ENCODE data around the gene RBBP8NL. TPM values are rescaled to one million over a fixed set of nuclear protein-coding genes. Genes with fewer than 3 reads are reported as not detected.

Gene RBBP8NL
- total and polyA plus RNA-seq, 9 of the 15 experiments (the other 6 are each of a cell fraction or from before 2014, with no cell fraction given), result not detected

GRCh38 chr20:62360854-62361798, 66.2 kb downstream of the RBBP8NL start (continued):
- TF ChIP-seq PCBP1 (IDR thresholded peaks at IDR 0.05; ENCODE audit: low read depth, low read length, poor library complexity, severe bottlenecking) (peak; percentile 11), RBFOX2 (IDR thresholded peaks at IDR 0.05; ENCODE audit: low read depth, low read length) (peak; percentile 29; the same call in 1 of the 2 replicates)

Other genes starting within 250 kb of the RBBP8NL start
Only the 7 nearest of the 9 such genes appear.
- not detected in 2 replicates for gene HRH3, start 207.3 kb downstream of the RBBP8NL start, total RNA-seq (2014; rRNA removed)
- not detected in 2 replicates for gene HRH3, start 207.3 kb downstream of the RBBP8NL start, total RNA-seq (2014; rRNA removed; fragmentation: Illumina TruSeq; extraction: Trizol)
- not detected in 2 replicates for gene HRH3, start 207.3 kb downstream of the RBBP8NL start, total RNA-seq (2015; rRNA removed; fragmentation: Illumina TruSeq; extraction: Trizol)
- not detected in 2 replicates for gene HRH3, start 207.3 kb downstream of the RBBP8NL start, total RNA-seq (2021)
- gene HRH3, start 207.3 kb downstream of the RBBP8NL start, polyA plus RNA-seq (2011; rRNA removed), result not detected in 2 replicates
- gene HRH3, start 207.3 kb downstream of the RBBP8NL start, polyA plus RNA-seq (2014; fragmentation: Illumina TruSeq; extraction: Trizol), result not detected in 2 replicates
- gene HRH3, start 207.3 kb downstream of the RBBP8NL start, polyA plus RNA-seq (2014; fragmentation: Nextera tagmentation; extraction: Ambion mirVana), result not detected
- not detected in 2 replicates for gene HRH3, start 207.3 kb downstream of the RBBP8NL start, polyA plus RNA-seq (2014; rRNA removed)
- 14.4 and 18.2 TPM in 2 replicates for gene OSBPL2, start 189.0 kb downstream of the RBBP8NL start, total RNA-seq (2014; rRNA removed)
- 14.0 and 16.1 TPM in 2 replicates for gene OSBPL2, start 189.0 kb downstream of the RBBP8NL start, total RNA-seq (2014; rRNA removed; fragmentation: Illumina TruSeq; extraction: Trizol)
- gene OSBPL2, start 189.0 kb downstream of the RBBP8NL start, total RNA-seq (2015; rRNA removed; fragmentation: Illumina TruSeq; extraction: Trizol), result 13.0 and 14.1 TPM in 2 replicates
- gene OSBPL2, start 189.0 kb downstream of the RBBP8NL start, total RNA-seq (2021), result 23.0 and 25.6 TPM in 2 replicates
- gene OSBPL2, start 189.0 kb downstream of the RBBP8NL start, polyA plus RNA-seq (2011; rRNA removed), result 11.2 and 18.0 TPM in 2 replicates
- gene OSBPL2, start 189.0 kb downstream of the RBBP8NL start, polyA plus RNA-seq (2014; fragmentation: Illumina TruSeq; extraction: Trizol), result 19.9 and 21.1 TPM in 2 replicates
- gene OSBPL2, start 189.0 kb downstream of the RBBP8NL start, polyA plus RNA-seq (2014; fragmentation: Nextera tagmentation; extraction: Ambion mirVana), result 1 to 10 TPM; 2.5 to 3.5 TPM
- 15.2 and 16.9 TPM in 2 replicates for gene OSBPL2, start 189.0 kb downstream of the RBBP8NL start, polyA plus RNA-seq (2014; rRNA removed)
- 223 and 261 TPM in 2 replicates for gene ADRM1, start 124.5 kb downstream of the RBBP8NL start, total RNA-seq (2014; rRNA removed)
- 22.5 and 32.1 TPM in 2 replicates for gene ADRM1, start 124.5 kb downstream of the RBBP8NL start, total RNA-seq (2014; rRNA removed; fragmentation: Illumina TruSeq; extraction: Trizol)
- gene ADRM1, start 124.5 kb downstream of the RBBP8NL start, total RNA-seq (2015; rRNA removed; fragmentation: Illumina TruSeq; extraction: Trizol), result 125 and 136 TPM in 2 replicates
- 159 and 160 TPM in 2 replicates for gene ADRM1, start 124.5 kb downstream of the RBBP8NL start, total RNA-seq (2021)
- 57.6 and 67.4 TPM in 2 replicates for gene ADRM1, start 124.5 kb downstream of the RBBP8NL start, polyA plus RNA-seq (2011; rRNA removed)
- gene ADRM1, start 124.5 kb downstream of the RBBP8NL start, polyA plus RNA-seq (2014; fragmentation: Illumina TruSeq; extraction: Trizol), result 49.3 and 107 TPM in 2 replicates
- gene ADRM1, start 124.5 kb downstream of the RBBP8NL start, polyA plus RNA-seq (2014; fragmentation: Nextera tagmentation; extraction: Ambion mirVana), result 10 to 100 TPM in 1 of 2 experiments, 1 to 10 TPM in 1; 5.0 to 21.6 TPM
- gene ADRM1, start 124.5 kb downstream of the RBBP8NL start, polyA plus RNA-seq (2014; rRNA removed), result 192 and 201 TPM in 2 replicates
- 26.4 and 38.3 TPM in 2 replicates for gene LAMA5, start 60.2 kb downstream of the RBBP8NL start, total RNA-seq (2014; rRNA removed)
- gene LAMA5, start 60.2 kb downstream of the RBBP8NL start, total RNA-seq (2014; rRNA removed; fragmentation: Illumina TruSeq; extraction: Trizol), result 2.2 and 3.2 TPM in 2 replicates
- gene LAMA5, start 60.2 kb downstream of the RBBP8NL start, total RNA-seq (2015; rRNA removed; fragmentation: Illumina TruSeq; extraction: Trizol), result 11.3 and 11.7 TPM in 2 replicates
- gene LAMA5, start 60.2 kb downstream of the RBBP8NL start, total RNA-seq (2021), result 86.4 and 101 TPM in 2 replicates
- 4.4 and 10.0 TPM in 2 replicates for gene LAMA5, start 60.2 kb downstream of the RBBP8NL start, polyA plus RNA-seq (2011; rRNA removed)
- 7.8 and 20.0 TPM in 2 replicates for gene LAMA5, start 60.2 kb downstream of the RBBP8NL start, polyA plus RNA-seq (2014; fragmentation: Illumina TruSeq; extraction: Trizol)
- under 1 TPM; 0.31 to 0.48 TPM for gene LAMA5, start 60.2 kb downstream of the RBBP8NL start, polyA plus RNA-seq (2014; fragmentation: Nextera tagmentation; extraction: Ambion mirVana)
- gene LAMA5, start 60.2 kb downstream of the RBBP8NL start, polyA plus RNA-seq (2014; rRNA removed), result 60.2 and 67.3 TPM in 2 replicates
- gene RPS21, start 40.4 kb downstream of the RBBP8NL start, total RNA-seq (2014; rRNA removed), result 1,801 and 2,504 TPM in 2 replicates
- gene RPS21, start 40.4 kb downstream of the RBBP8NL start, total RNA-seq (2014; rRNA removed; fragmentation: Illumina TruSeq; extraction: Trizol), result 1,196 and 1,380 TPM in 2 replicates
- 1,567 and 1,716 TPM in 2 replicates for gene RPS21, start 40.4 kb downstream of the RBBP8NL start, total RNA-seq (2015; rRNA removed; fragmentation: Illumina TruSeq; extraction: Trizol)
- gene RPS21, start 40.4 kb downstream of the RBBP8NL start, total RNA-seq (2021), result 3,091 and 3,491 TPM in 2 replicates
- gene RPS21, start 40.4 kb downstream of the RBBP8NL start, polyA plus RNA-seq (2011; rRNA removed), result 5,647 and 7,256 TPM in 2 replicates
- 1,908 and 2,386 TPM in 2 replicates for gene RPS21, start 40.4 kb downstream of the RBBP8NL start, polyA plus RNA-seq (2014; fragmentation: Illumina TruSeq; extraction: Trizol)
- 1,000 to 10,000 TPM; 3,588 to 3,968 TPM for gene RPS21, start 40.4 kb downstream of the RBBP8NL start, polyA plus RNA-seq (2014; fragmentation: Nextera tagmentation; extraction: Ambion mirVana)
- gene RPS21, start 40.4 kb downstream of the RBBP8NL start, polyA plus RNA-seq (2014; rRNA removed), result 3,958 and 4,439 TPM in 2 replicates
- 1.2 and 2.0 TPM in 2 replicates for gene CABLES2, start 20.3 kb downstream of the RBBP8NL start, total RNA-seq (2014; rRNA removed)
- 0.93 and 1.3 TPM in 2 replicates for gene CABLES2, start 20.3 kb downstream of the RBBP8NL start, total RNA-seq (2014; rRNA removed; fragmentation: Illumina TruSeq; extraction: Trizol)
- gene CABLES2, start 20.3 kb downstream of the RBBP8NL start, total RNA-seq (2015; rRNA removed; fragmentation: Illumina TruSeq; extraction: Trizol), result 1.4 and 1.6 TPM in 2 replicates
- 3.7 and 4.2 TPM in 2 replicates for gene CABLES2, start 20.3 kb downstream of the RBBP8NL start, total RNA-seq (2021)
- 2.2 and 2.5 TPM in 2 replicates for gene CABLES2, start 20.3 kb downstream of the RBBP8NL start, polyA plus RNA-seq (2011; rRNA removed)
- gene CABLES2, start 20.3 kb downstream of the RBBP8NL start, polyA plus RNA-seq (2014; fragmentation: Illumina TruSeq; extraction: Trizol), result 2.7 and 3.2 TPM in 2 replicates
- gene CABLES2, start 20.3 kb downstream of the RBBP8NL start, polyA plus RNA-seq (2014; fragmentation: Nextera tagmentation; extraction: Ambion mirVana), result under 1 TPM; 0.46 to 0.72 TPM
- gene CABLES2, start 20.3 kb downstream of the RBBP8NL start, polyA plus RNA-seq (2014; rRNA removed), result 2.1 and 2.2 TPM in 2 replicates
- gene GATA5, start 48.5 kb upstream of the RBBP8NL start, total RNA-seq (2014; rRNA removed), result 0.18 and 0.45 TPM in 2 replicates
- 0.06 TPM in 1 of 2 replicates, not detected in the other for gene GATA5, start 48.5 kb upstream of the RBBP8NL start, total RNA-seq (2014; rRNA removed; fragmentation: Illumina TruSeq; extraction: Trizol)
- gene GATA5, start 48.5 kb upstream of the RBBP8NL start, total RNA-seq (2015; rRNA removed; fragmentation: Illumina TruSeq; extraction: Trizol), result 0.08 and 0.22 TPM in 2 replicates
- gene GATA5, start 48.5 kb upstream of the RBBP8NL start, total RNA-seq (2021), result 0.49 TPM in 2 replicates
- 0.57 and 0.68 TPM in 2 replicates for gene GATA5, start 48.5 kb upstream of the RBBP8NL start, polyA plus RNA-seq (2011; rRNA removed)
- 0.09 and 0.11 TPM in 2 replicates for gene GATA5, start 48.5 kb upstream of the RBBP8NL start, polyA plus RNA-seq (2014; fragmentation: Illumina TruSeq; extraction: Trizol)
- gene GATA5, start 48.5 kb upstream of the RBBP8NL start, polyA plus RNA-seq (2014; fragmentation: Nextera tagmentation; extraction: Ambion mirVana), result not detected
- 0.16 and 0.34 TPM in 2 replicates for gene GATA5, start 48.5 kb upstream of the RBBP8NL start, polyA plus RNA-seq (2014; rRNA removed)

All from K562 (cell line).